ENCODE results near the gene MEIS2. TPM values are rescaled to one million over a fixed set of nuclear protein-coding genes. Genes with fewer than 3 reads are reported as not detected.

MEIS2 gene
- polyA plus RNA-seq, 1 donor from 2014 or later, result not detected

DNA sequence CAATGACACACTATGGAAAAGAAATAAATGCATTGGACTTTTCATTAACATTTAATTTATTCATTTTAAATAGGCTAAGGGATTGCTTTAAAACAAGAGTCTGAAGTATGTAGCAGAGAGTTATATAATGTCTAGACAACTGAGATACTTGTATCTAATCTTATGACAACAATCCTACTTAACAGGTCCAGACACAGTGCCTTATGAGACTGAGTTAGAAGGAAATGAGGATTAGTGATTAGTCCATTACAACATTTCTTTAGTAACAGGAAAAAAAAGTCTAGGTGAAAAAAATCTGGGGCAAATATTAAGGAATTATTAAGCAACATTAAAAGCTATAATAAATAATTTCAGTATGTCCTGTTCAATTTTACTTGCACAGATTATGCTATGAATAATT lies 140.6 kb downstream of the MEIS2 start:
- H3K9me3 Mint-ChIP-seq, result no peaks in the 10 kb centered on the region
- H3K27ac Mint-ChIP-seq, result no peak overlapping the region
- no peaks in the 10 kb centered on the region for H3K4me1 Mint-ChIP-seq
- H3K27me3 Mint-ChIP-seq, result peaks cover 3% of the 10 kb centered on the region
- no peaks in the 10 kb centered on the region for H3K36me3 Mint-ChIP-seq
- H3K4me3 Mint-ChIP-seq, result no peak overlapping the region

DNA sequence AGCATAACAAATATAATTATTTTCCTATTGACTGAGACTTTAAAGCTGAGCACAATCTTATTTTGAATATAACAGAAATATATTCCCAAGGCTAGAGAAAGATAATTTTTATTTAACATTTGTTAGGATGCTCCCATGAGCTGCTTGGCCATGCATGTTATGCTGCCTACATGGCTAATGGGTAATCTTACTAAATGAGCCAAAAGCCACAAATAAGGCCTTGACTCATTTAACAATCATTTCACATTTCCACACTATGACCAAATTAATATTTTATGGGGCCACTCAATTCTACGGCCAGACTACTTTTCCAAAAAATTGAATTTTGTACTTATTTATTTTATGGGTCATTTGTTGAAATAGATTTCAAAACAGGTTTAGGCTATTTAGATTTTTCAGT lies 141.7 kb downstream of the MEIS2 start:
- H3K27ac Mint-ChIP-seq, result no peak overlapping the region
- no peaks in the 10 kb centered on the region for H3K9me3 Mint-ChIP-seq
- H3K4me3 Mint-ChIP-seq, result no peak overlapping the region
- H3K36me3 Mint-ChIP-seq, result no peaks in the 10 kb centered on the region
- no peaks in the 10 kb centered on the region for H3K4me1 Mint-ChIP-seq
- H3K27me3 Mint-ChIP-seq, result peaks cover 3% of the 10 kb centered on the region

DNA sequence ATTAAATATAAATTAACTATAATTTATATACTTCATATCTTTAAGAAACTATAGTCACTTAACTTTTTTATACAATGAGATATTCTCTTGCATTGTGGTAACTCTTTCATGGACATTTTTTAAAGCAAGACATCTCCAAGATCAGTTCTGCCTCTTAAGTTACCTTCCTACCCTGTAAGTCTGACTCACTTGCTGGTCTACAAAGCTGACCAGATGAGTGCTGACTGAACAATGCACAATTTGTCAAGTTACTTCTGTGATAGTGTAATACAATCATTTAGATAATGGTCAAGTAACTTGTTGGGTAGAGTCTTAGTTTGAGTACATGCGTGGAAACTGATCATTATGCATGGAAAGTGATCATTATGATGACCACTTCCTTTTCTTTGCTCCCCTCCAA lies 145.9 kb downstream of the MEIS2 start:
- Mint-ChIP-seq H3K27ac (no peak overlapping the region), H3K4me1 (no peaks in the 10 kb centered on the region), H3K27me3 (peaks cover 3% of the 10 kb centered on the region), H3K36me3 (no peaks in the 10 kb centered on the region), H3K4me3 (no peak overlapping the region), H3K9me3 (no peaks in the 10 kb centered on the region)

DNA sequence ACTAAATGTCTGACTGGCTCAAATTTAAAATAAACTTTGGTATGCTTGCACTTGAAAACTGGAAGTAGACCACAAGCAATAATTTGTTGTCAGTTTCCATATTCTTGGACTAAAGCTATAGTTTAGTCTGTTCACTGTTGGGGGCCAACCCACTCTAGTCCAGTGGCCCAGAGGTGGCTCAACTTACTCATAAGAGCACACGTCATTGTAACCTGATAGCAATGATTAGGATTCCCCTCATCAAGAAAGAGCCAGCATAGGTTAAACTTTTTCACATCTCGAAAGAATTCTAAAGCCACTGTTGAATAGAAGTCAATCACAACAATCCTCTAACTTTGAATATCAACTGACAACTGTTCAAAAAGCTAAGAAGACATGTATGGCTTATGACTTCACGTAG lies 147.0 kb downstream of the MEIS2 start:
- peaks cover 3% of the 10 kb centered on the region for H3K27me3 Mint-ChIP-seq
- no peak overlapping the region for H3K4me3 Mint-ChIP-seq
- H3K27ac Mint-ChIP-seq, result no peak overlapping the region
- H3K9me3 Mint-ChIP-seq, result no peaks in the 10 kb centered on the region
- H3K4me1 Mint-ChIP-seq, result no peaks in the 10 kb centered on the region
- no peaks in the 10 kb centered on the region for H3K36me3 Mint-ChIP-seq

GRCh38 chr15:36951731-36952247 lies 148.6 kb downstream of the MEIS2 start:
- Mint-ChIP-seq H3K4me3 (no peak overlapping the region), H3K27ac (no peak overlapping the region), H3K27me3 (no peaks in the 10 kb centered on the region), H3K4me1 (no peaks in the 10 kb centered on the region), H3K9me3 (no peaks in the 10 kb centered on the region), H3K36me3 (no peaks in the 10 kb centered on the region)

- Mint-ChIP-seq H3K36me3 (no peaks in the 10 kb centered on the region), H3K4me3 (no peak overlapping the region), H3K9me3 (no peaks in the 10 kb centered on the region), H3K27ac (no peak overlapping the region), H3K27me3 (no peaks in the 10 kb centered on the region), H3K4me1 (no peaks in the 10 kb centered on the region)
Observed at GRCh38 chr15:36950371-36950770, 150.0 kb downstream of the MEIS2 start.

GRCh38 chr15:36948982-36949381 lies 151.4 kb downstream of the MEIS2 start:
- Mint-ChIP-seq H3K4me3 (no peak overlapping the region), H3K27ac (no peak overlapping the region), H3K36me3 (no peaks in the 10 kb centered on the region), H3K4me1 (no peaks in the 10 kb centered on the region), H3K9me3 (peaks cover 0 to 2% (median 0%) of the 10 kb centered on the region in 3 donors), H3K27me3 (no peaks in the 10 kb centered on the region)

DNA sequence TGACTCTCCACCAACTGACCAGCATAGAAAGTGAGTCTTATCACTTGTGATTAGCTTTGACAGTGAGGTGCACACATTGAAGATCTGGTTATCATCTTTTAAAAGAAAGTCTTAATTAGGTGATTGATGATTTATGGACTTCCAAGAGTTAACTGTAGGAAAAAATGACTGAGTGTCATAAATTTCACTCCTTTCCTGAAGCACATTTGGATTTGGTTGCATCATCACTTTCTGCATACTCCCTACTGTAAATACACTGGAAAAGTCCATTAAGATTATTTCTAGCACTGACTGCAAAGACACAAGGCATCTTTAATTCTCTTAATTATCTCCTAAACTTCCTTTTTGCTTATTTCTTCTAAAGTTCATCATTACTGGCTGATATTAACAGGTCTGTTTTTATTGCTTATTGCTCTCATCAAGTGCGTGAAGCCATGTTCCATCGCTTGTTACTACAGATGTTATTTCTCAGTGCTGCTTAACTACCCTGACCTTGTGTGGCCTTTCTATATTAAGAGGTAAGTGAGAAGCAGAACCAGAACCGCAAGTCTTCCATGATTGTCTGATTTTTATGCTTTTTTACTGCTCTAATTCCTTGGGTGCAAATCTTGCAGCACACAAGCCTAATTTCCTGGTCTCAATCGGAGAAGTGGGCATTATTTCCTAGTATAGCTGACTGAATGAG lies 153.2 kb downstream of the MEIS2 start:
- no peaks in the 10 kb centered on the region for H3K27me3 Mint-ChIP-seq

DNA sequence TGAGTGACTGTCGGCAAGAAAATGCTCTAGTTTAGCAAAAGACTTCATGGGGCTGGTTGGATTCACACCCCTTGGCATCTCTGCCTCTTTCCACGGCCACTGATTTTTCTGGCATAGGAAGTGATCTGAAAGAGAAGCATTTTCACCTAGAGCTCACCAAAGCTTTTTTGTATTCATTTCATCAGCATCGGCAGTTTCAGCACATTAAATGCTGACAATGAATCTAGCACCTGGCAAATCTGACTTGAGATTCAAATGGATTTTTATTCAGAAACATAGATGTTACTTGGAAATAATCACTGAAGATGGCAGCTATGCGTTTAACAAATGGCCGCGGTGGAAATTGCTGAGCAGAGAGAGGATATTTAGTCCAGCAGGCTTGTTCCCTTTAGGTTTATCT lies 155.9 kb downstream of the MEIS2 start:
- H3K27me3 Mint-ChIP-seq, result no peaks in the 10 kb centered on the region

More for the DNA sequence above, 153.2 kb downstream of the MEIS2 start:
- H3K4me3 Mint-ChIP-seq, result no peak overlapping the region
- no peaks in the 10 kb centered on the region for H3K4me1 Mint-ChIP-seq
- peaks cover 0 to 2% (median 0%) of the 10 kb centered on the region in 3 donors for H3K9me3 Mint-ChIP-seq
- H3K36me3 Mint-ChIP-seq, result no peaks in the 10 kb centered on the region
- no peak overlapping the region for H3K27ac Mint-ChIP-seq

GRCh38 chr15:36943508-36944361 lies 156.6 kb downstream of the MEIS2 start:
- Mint-ChIP-seq H3K36me3 (no peaks in the 10 kb centered on the region), H3K4me3 (no peak overlapping the region), H3K9me3 (peaks cover 0 to 2% (median 0%) of the 10 kb centered on the region in 3 donors), H3K4me1 (no peaks in the 10 kb centered on the region), H3K27ac (no peak overlapping the region), H3K27me3 (no peaks in the 10 kb centered on the region)

More for the DNA sequence above, 155.9 kb downstream of the MEIS2 start:
- peaks cover 0 to 2% (median 0%) of the 10 kb centered on the region in 3 donors for H3K9me3 Mint-ChIP-seq
- H3K4me1 Mint-ChIP-seq, result no peaks in the 10 kb centered on the region
- H3K36me3 Mint-ChIP-seq, result no peaks in the 10 kb centered on the region
- H3K27ac Mint-ChIP-seq, result no peak overlapping the region
- H3K4me3 Mint-ChIP-seq, result no peak overlapping the region

GRCh38 chr15:36942248-36942827 lies 158.0 kb downstream of the MEIS2 start:
- no peaks in the 10 kb centered on the region for H3K27me3 Mint-ChIP-seq
- peaks cover 1% of the 10 kb centered on the region for H3K36me3 Mint-ChIP-seq
- H3K4me3 Mint-ChIP-seq, result no peak overlapping the region
- peaks cover 0 to 2% (median 0%) of the 10 kb centered on the region in 3 donors for H3K9me3 Mint-ChIP-seq
- no peaks in the 10 kb centered on the region for H3K4me1 Mint-ChIP-seq
- no peak overlapping the region for H3K27ac Mint-ChIP-seq

GRCh38 chr15:36941798-36942197 lies 158.6 kb downstream of the MEIS2 start:
- no peaks in the 10 kb centered on the region for H3K27me3 Mint-ChIP-seq
- H3K27ac Mint-ChIP-seq, result no peak overlapping the region
- H3K36me3 Mint-ChIP-seq, result peaks cover 1% of the 10 kb centered on the region
- peaks cover 0 to 2% (median 0%) of the 10 kb centered on the region in 3 donors for H3K9me3 Mint-ChIP-seq
- H3K4me1 Mint-ChIP-seq, result no peaks in the 10 kb centered on the region
- H3K4me3 Mint-ChIP-seq, result no peak overlapping the region

DNA sequence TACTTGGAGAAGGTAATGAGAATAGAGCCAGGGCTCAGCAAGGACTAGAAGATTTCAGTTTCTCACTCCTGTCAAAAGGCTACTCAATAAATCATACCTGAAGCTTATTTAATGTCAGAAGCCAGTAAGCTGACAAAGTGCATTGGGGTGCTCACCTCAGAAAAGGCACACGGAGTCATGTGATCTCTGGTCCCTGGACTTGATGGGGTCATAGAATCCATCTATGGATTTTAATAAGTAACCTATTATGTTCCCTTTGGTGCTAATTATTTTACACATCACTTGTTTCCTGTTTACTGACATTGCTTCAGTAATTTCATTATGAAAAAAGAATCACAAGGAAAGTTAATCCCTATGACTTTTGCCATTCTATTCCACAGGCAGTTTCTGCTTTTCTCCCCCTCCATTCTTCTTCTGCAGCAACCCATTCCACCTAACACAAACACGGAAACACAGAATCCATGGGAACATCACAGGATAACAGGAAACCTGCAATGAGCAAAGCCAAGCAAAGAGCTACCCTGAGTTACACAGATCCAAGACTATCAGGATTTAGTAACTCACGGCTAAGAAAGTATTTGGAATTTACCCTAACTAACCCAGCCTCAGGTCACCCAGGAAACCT lies 159.6 kb downstream of the MEIS2 start:
- Mint-ChIP-seq H3K4me1 (no peaks in the 10 kb centered on the region), H3K36me3 (peaks cover 1% of the 10 kb centered on the region), H3K9me3 (peaks cover 0 to 2% (median 0%) of the 10 kb centered on the region in 3 donors), H3K27ac (no peak overlapping the region), H3K4me3 (no peak overlapping the region), H3K27me3 (no peaks in the 10 kb centered on the region)

DNA sequence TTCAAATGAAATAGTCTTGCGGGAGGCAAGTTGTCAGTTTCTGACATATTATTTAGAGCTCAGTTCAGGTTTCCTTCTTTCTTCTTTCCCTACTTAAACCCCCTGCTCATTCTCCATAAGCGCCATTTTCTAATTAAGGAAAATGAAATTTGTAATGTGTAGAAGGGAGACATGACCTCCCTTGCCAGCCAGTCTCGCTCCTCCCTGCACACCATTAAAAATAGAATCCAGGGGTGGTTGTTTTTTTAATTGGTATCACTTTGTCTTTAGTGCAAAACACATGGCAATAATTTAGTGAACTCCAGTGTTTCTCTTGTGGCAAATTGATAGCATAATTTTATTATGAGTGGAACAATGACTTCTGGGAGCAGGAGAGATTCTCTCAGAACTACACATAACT lies 160.1 kb downstream of the MEIS2 start:
- no peaks in the 10 kb centered on the region for H3K27me3 Mint-ChIP-seq
- no peak overlapping the region for H3K27ac Mint-ChIP-seq
- H3K4me1 Mint-ChIP-seq, result no peaks in the 10 kb centered on the region
- peaks cover 0 to 2% (median 0%) of the 10 kb centered on the region in 3 donors for H3K9me3 Mint-ChIP-seq
- no peak overlapping the region for H3K4me3 Mint-ChIP-seq
- peaks cover 1% of the 10 kb centered on the region for H3K36me3 Mint-ChIP-seq

- Mint-ChIP-seq H3K4me3 (no peak overlapping the region), H3K9me3 (no peaks in the 10 kb centered on the region), H3K36me3 (peaks cover 1% of the 10 kb centered on the region), H3K27me3 (no peaks in the 10 kb centered on the region), H3K4me1 (no peaks in the 10 kb centered on the region), H3K27ac (no peak overlapping the region)
Observed at GRCh38 chr15:36938764-36939163, 161.6 kb downstream of the MEIS2 start.

Data from IgD-negative memory B cell (primary cell).